HPDE6-E6E7 (cell line): ENCODE results near the gene NPHP3.
"Not testable (repeated sequence)": the region's sequence is repeated elsewhere in the genome, so short reads cannot be mapped to it uniquely, and the experiment has no call there.

ENCODE experiments used
- DNase-seq: peaks from one replicate; pipeline ENCODE4 v3.0.0; 2011; ENCODE audit warnings: missing footprints; ENCODE audit errors: extremely low spot score

NPHP3 gene, protein sequence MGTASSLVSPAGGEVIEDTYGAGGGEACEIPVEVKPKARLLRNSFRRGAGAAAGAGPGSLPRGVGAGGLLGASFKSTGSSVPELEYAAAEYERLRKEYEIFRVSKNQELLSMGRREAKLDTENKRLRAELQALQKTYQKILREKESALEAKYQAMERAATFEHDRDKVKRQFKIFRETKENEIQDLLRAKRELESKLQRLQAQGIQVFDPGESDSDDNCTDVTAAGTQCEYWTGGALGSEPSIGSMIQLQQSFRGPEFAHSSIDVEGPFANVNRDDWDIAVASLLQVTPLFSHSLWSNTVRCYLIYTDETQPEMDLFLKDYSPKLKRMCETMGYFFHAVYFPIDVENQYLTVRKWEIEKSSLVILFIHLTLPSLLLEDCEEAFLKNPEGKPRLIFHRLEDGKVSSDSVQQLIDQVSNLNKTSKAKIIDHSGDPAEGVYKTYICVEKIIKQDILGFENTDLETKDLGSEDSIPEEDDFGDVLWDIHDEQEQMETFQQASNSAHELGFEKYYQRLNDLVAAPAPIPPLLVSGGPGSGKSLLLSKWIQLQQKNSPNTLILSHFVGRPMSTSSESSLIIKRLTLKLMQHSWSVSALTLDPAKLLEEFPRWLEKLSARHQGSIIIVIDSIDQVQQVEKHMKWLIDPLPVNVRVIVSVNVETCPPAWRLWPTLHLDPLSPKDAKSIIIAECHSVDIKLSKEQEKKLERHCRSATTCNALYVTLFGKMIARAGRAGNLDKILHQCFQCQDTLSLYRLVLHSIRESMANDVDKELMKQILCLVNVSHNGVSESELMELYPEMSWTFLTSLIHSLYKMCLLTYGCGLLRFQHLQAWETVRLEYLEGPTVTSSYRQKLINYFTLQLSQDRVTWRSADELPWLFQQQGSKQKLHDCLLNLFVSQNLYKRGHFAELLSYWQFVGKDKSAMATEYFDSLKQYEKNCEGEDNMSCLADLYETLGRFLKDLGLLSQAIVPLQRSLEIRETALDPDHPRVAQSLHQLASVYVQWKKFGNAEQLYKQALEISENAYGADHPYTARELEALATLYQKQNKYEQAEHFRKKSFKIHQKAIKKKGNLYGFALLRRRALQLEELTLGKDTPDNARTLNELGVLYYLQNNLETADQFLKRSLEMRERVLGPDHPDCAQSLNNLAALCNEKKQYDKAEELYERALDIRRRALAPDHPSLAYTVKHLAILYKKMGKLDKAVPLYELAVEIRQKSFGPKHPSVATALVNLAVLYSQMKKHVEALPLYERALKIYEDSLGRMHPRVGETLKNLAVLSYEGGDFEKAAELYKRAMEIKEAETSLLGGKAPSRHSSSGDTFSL (N-terminal part only)

DNA sequence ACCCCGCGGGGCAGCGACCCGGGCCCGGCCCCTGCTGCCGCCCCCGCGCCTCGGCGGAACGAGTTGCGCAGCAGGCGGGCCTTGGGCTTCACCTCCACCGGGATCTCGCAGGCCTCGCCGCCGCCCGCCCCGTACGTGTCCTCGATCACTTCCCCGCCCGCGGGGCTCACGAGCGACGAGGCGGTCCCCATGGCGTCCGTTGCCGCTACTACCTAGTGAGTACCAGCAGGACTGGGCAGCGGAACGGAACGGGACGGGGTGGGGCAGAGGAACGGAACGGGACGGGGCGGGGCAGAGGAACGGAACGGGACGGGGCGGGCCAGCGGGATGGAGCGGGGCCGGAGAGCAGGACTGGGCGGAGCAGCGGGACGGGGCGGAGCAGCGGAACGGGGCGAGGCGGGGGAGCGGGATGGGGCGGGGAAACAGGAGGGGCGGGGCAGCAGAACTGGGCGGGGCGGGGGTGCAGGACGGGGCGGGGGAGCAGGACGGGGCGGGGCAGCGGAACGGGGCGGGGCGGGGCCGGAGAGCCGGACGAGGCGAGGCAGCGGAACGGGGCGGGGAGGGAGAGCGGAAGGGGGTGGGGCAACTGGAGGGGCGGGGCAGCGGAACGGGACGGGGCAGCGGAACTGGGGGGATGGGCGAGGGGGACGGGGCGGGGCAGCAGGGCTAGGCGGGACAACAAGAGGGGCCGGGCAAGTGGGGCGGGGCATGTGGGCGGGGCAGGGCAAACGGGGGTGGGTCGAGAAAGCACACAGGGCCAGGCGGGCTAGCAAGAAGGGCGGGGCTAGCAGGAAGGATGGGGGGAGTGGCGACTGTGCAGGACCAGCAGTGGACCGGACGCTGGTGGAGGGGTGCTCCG is at the start of gene NPHP3:
TSS of gene NPHP3 (minus strand) at position 245 of the 859 bp plus-strand sequence. CDS start at position 191, 54 bp downstream.
- DNase-seq, result peak; percentile 86

DNA sequence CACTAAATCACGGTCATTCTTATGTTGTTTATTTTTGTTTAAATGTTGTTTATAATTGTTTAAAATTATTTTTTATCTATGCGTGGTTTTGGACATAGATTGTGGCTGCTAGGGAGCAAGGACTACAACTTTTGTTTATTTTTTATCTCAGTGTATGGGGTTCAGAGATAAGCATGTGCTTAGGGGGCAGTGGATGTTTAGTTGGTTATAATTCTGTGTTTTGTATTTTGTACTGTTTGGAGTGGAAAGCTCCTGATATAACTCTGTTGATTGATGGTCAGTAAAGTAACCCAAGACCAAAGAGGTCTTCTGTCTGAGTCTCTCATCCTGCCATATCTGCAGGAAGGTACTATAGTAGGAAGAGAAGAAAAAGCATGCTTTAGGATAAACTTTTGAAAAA is 36.5 kb upstream of the NPHP3 start:
- DNase-seq, result no peak

DNA sequence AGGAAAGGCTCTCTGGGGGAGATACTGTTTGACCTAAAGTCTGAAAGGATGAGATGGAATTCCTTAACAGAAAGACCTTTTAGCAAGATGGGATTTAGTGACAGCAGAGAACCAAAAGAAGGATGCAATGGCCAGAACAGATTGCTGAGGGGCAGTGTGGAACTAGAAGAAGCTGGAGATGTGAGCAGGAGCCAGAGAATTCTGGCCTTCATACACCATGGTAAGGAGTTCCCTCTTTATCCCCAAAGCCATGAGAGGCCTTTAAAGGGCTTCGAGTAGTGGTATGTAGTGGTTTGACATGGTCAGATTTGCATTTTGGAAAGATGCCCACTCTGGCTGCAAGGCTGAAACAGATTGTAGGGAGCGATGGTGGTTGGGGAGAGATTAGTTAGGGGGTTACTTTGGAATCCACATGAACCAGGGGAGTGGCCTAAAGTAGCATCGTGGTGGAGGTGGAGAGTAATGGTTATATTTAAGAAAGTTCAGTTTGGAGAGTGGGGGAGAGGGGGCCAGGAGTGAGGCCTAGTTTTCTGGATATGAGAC is 34.0 kb upstream of the NPHP3 start:
- DNase-seq, result no peak

DNA sequence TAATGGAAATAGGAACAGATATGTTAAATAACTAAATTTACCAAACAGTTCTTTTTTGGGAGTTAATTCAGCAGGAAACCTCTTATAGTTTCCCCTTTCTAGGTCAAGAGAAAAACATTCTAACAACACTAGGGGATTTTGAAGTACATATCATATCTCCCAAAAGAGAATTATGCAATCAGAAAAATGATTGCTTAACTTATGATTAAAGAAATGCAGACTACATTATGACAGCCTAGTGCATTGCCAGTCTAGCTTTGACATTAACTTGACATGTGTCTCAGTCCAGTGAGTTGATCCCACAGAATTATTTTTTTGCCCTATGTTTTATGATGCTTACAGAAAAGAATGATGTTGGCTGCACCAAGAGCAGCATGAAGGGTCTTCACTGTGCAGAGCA is 31.7 kb upstream of the NPHP3 start:
- DNase-seq, result no peak

DNA sequence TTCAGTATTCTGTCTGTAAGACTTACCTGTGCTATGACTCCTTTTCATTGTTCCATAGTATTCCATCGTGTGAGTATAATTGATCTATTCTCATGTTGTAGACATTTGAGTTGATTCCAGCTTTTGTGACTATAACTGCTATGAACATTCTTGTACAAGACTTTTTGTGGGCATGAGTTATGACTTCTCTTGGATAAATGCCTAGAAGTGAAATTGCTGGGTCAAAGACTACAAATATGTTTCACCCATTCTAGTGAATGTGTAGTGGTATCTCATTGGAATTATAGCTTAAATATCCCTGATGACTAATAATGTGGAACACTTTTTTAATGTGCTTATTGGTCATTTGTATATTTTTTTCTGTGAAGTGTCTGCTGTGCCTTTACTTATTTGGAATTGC is 27.6 kb upstream of the NPHP3 start:
- no peak for DNase-seq

DNA sequence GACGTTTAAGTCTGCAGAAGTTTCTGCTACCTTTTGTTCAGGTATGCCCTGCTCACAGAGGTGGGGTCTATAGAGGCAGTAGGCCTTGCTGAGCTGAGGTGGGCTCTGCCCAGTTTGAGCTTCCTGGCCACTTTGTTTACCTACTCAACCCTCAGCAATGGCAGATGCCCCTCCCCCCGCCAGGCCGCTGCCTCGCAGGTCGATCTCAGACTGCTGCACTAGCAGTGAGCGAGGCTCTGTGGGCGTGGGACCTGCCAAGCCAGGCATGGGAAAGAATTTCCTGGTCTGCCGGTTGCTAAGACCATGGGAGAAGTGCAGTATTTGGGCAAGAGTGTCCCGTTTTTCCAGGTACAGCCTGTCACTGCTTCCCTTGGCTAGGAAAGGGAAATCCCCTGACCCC is 24.5 kb upstream of the NPHP3 start:
- not testable (repeated sequence) for DNase-seq

DNA sequence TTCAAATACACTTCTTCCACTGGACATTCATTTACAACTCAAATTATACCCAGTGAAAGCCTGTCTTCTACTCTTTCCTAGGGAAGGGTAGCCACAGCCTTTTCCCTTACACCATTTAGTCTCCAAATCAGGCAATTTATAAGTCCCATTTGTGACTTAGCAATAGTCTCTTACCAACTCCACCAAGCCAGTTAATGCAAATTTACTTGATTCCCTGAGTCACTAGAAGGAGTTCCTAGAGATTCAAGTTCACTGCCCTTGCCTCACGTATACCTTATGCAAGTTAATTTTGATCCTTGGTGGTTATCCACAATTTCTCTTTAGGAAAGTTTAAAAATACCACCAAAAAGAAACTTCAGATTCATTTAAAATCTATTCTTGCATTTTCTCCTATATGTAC is 16.1 kb upstream of the NPHP3 start:
- no peak for DNase-seq

DNA sequence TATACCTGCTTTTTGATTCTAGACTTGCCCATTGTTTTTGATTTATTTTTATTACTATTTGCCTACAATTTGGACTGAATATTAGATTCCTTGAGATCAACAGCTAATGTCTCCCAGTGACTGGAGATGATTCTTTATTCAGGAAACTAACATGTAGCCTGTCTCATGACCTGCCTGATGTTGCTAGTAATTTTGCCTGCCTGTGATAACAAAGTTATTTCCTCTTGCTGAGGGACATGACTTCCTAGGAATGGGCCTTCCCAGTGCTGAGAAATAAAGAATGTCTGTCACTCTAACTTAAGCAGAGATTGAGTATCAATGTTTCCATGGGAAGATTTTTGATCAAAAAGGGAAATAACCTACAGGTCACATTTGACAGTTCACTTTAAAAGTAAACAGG is 13.4 kb upstream of the NPHP3 start:
- DNase-seq, result no peak

DNA sequence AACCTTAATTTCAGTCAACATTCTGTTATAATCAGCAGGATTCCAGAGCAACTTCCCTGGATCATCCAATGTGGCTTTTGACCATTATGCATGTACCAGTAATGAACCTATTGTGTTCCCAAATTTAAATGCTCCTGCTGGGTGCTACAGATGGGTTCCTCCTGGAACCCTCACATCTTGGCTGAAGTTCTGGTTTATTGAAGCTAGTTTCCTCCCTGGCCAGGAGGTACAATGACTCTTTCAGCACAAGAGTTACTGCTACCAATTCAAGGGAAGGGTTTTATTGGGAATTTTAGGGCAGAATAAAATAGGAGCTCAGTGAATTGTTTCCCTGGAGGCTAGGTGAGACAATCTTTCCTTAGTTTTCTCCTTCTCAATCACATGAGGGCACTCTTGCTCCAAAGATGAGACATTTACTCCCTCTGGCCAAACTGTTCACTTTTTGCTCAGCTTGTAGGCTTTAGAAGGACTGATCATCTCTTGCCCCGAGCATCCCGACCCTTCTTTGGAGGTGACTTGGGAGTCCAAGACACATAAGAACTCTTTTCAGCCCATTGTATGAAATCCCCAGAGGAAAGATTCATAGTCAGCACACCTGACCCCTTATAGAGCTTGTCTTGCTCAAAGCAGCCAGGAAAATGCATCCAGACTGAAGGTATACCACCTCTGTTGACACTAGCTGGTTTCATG is 8.8 kb upstream of the NPHP3 start:
- DNase-seq, result peak; percentile 32

DNA sequence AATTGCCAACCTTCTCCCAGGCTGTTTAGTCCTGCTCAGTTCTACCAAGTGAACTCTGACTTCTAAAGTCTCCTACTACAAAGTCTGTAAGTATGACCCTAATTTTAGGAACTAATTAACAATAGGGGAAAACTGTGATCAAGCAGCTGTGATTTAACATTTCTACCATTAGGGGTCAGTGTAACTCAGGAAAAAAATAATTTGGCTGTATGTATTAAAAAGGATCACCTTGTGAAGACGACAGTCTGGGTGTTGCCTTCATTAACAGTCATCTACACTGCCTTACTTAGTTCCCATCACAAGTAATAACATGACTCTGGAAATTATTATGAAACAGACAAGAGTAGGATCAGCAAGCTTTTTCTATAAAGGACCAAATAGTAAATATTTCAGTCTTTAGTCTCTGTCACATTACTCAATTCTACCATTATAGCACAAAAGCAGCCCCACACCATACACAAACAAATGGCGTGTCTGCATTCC is 4.2 kb upstream of the NPHP3 start:
- DNase-seq, result no peak

DNA sequence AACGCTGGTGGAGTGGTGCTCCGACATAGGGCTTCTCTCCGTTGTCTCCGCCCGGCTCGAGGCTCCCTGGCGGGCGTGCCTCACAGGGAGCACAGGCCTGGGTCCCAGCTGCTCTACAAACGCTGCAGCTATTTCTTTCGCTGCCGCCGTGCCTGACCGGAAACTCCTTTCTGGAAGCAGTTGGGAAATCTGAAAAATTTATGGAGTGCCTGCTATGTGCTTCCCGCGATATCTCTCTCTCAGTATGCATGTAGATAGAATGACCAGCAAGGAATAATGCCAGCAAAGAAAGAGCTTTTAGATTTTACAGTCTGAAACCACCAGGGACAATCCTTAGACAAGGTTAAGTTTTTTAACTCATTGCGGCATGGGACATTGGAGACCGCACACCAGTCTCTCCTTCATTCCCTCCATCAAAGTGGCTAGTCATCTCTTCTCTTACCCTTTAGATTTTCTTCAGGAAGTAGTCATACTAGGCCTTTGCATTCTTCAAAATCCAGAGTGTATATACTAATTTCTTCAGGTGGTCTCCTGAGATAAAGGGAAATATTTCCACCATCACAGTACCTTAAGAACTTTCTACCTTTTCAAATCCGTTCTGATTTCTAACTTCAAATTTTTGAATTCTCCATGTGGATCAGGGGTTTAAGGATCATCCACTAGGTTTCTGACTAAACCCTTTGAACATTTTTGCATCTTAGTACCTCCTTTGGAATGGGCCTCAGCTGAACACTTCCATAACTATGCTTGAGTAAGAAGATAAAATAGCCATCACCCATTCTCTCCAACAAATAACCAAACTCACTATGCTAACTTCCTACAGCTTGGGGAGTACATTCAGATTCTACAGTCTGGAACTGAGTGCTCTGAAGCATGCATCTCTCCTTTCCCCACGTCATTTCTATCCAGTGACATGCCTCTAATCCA is 1.1 kb upstream of the NPHP3 start:
- DNase-seq, result no peak

DNA sequence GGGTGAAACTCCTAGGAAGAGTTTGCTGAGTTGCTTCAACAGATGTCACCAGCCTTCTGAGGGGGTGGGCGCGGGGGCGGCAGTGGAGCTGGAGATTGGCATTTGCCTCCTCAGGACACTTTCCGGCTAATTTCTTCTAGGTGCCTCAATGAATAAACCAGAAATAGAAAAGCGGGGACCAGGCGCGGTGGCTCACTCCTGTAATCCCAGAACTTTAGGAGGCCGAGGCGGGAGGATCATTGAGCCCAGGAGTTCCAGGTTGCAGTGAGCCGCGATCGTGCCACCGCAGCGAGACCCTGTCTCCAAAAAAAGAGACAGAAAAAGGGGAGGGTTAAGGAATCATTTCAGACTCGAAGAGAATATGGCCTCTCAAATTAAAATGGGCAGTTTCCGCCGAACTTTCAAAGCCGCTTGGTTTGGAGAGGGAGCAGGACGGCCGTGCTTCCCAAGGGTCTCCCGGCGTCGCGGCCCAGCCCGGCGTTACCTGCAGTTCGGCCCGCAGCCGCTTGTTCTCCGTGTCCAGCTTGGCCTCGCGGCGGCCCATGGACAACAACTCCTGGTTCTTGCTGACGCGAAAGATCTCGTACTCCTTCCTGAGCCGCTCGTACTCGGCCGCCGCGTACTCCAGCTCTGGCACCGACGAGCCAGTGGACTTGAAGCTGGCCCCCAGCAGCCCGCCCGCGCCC is 587 bp downstream of the NPHP3 start:
- peak; percentile 34 for DNase-seq

DNA sequence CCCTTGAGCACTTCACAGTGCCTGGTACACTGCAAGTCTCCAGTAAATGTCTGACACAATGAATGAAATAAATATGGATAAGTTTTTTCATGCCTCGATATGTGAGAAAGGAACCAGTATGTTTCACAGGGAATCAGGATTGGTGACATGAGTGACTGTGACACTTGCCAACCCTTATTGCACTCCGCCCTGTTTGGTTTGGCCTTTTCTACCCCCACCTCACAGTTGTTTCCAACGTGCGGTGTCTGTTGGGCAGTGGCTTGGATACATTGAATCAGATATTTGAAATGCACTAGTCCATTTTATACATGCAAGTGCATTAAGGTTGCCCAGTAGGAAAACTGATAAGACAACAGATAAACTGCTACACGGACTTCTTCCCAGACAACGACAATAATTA is 2.0 kb downstream of the NPHP3 start:
- DNase-seq, result no peak

DNA sequence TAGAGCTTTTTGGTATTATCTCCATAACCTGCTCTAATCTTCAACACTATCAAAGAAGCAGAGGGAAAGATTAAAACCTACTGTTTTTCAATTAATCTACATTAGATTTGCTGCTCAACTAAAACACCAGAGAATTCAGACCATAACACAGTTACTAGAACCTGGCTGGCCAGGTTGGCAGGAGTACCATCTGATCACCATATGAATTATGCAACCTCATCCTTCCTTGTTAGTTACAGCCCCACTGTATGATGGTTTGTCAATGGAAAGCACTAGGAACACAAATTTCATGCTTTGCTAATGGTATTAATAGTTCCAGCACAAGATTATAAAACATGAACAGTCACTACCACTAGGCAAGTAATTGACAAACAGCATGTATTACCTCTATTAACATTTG is 5.8 kb downstream of the NPHP3 start:
- DNase-seq, result no peak

DNA sequence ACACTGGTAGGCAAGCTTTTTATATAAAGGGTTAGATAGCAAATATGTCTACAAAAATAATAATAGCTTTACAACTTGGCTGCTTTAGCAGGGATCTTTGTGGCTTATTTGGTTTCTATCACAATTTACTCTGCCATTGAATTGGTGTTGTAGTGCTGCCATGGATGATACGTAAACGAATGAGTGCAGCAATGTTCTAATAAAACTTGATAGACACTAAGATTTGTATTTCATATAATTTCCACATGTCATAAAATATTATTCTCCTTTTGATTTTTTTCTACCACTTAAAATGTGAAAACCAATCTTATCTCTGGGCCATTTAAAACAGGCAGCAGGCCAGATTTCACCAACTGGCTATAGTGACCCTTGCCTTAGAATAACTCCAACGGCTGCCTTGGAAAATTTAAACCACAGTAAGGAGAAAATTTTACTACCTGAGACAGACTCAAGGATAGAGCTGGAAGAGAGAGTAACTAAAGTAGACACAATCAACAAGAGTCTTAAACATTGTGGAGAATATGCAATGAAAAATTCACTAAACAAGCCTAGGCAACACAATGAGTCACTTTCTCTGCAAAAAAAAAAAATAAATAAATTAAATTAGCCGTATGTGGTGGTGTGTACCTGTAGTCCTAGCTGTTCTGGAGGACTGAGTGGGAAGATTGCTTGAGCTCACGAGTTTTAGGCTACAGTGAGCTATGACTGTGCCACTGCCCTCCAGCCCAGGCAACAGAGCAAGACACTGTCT is 8.1 kb downstream of the NPHP3 start:
- DNase-seq, result no peak

DNA sequence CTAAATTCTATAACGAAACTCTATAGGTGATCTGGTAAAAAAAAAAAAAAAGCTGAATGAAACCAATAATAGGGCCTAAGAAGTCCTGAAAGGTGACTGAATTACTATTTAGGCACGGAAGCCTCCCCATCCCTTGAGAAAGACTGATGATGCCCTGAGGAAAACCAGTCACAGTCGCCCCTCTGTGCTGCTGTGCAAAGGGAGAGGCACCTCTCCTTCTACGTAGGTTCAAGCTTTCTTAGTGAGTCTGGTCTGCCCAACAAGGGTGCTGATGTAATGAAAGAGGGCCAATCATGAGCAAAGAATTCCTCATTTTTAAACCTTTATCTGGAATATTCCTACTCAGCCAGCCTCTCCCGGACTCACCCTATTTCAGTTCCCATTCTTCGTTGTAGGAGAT is 11.9 kb downstream of the NPHP3 start:
- no peak for DNase-seq

DNA sequence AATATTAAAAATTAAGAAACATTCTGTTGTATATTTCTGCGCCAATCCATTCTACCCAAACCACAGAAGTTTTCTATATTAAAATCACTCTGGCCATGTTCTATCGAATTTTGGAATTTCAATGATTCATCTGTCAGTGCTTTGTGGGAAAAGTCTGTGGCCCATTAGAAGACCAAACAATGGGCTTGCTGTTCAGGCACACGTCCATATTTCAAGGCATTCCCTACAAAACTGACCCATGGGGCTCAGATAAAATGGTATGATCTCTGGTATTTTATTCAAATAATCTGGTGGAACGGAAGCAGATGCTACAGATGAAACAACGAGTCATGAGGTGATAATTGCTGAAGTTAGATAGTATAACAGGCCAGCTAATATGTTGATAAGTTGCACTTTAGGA is 12.4 kb downstream of the NPHP3 start:
- no peak for DNase-seq

DNA sequence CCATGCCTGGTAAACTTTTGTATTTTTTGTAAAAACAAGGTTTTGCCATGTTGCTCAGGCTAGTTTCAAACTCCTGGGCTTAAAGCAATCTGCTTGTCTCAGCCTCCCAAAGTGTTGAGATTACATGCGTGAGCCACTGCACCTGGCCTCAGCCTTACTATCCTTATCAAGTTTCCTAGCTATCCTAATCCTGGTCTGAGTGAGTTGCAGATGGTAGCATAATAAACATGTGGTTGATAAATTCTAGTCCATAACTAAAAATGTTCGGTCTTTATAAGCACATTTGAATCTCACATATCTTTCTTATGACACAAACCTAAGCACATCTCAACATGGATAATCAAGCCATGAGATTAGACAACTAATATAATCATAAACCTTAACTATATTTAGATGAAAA is 18.5 kb downstream of the NPHP3 start:
- DNase-seq, result no peak
